Loucy (cell line): ENCODE results near the gene RPL3.

Source experiments
- H2AFZ ChIP-seq: fragments of 200-600 bp; sonication (generic); 2 replicates; pipeline ENCODE4 v1.6.0; 2016; ENCODE audit warnings: antibody characterized with exemption, mild to moderate bottlenecking, low read length, moderate library complexity
- H3F3A ChIP-seq: fragments of 200-600 bp; 2 replicates; pipeline ENCODE4 v1.6.0; 2016; ENCODE audit warnings: antibody characterized with exemption, low read depth, mild to moderate bottlenecking
- H3K27me3 ChIP-seq: fragments of 200-600 bp; sonication (generic); 2 replicates; pipeline ENCODE4 v1.6.1; 2014; ENCODE audit warnings: low read length, mild to moderate bottlenecking; ENCODE audit not compliant: insufficient read depth, poor library complexity, severe bottlenecking
- H3K36me3 ChIP-seq: fragments of 200-600 bp; sonication (generic); 2 replicates; pipeline ENCODE4 v1.6.1; 2016; ENCODE audit warnings: low read length; ENCODE audit not compliant: insufficient read depth
- H3K4me1 ChIP-seq: fragments of 200-600 bp; sonication (generic); 2 replicates; pipeline ENCODE4 v1.5.1; 2014; ENCODE audit warnings: low read length, mild to moderate bottlenecking; ENCODE audit not compliant: insufficient read depth, poor library complexity, severe bottlenecking
- H3K4me2 ChIP-seq: fragments of 200-600 bp; sonication (generic); 2 replicates; pipeline ENCODE4 v1.6.0; 2014; ENCODE audit warnings: antibody characterized with exemption, low read length, low read depth, mild to moderate bottlenecking; ENCODE audit not compliant: poor library complexity, severe bottlenecking
- H3K4me3 ChIP-seq: fragments of 200-600 bp; sonication (generic); 2 replicates; pipeline ENCODE4 v1.5.1; 2014; ENCODE audit warnings: low read length, mild to moderate bottlenecking, mixed read lengths; ENCODE audit not compliant: poor library complexity, severe bottlenecking
- H3K79me2 ChIP-seq: fragments of 200-600 bp; sonication (generic); 2 replicates; pipeline ENCODE4 v1.6.1; 2014; ENCODE audit warnings: low read length; ENCODE audit not compliant: insufficient read depth
- H3K9ac ChIP-seq: fragments of 200-600 bp; sonication (generic); 2 replicates; pipeline ENCODE4 v1.6.0; 2014; ENCODE audit warnings: mild to moderate bottlenecking, low read depth, low read length, moderate library complexity; ENCODE audit not compliant: poor library complexity, severe bottlenecking
- H3K9me2 ChIP-seq: fragments of 200-600 bp; sonication (generic); replicated peaks from 2 replicates; pipeline ENCODE4 v1.6.1; 2016; ENCODE audit warnings: low read depth, low read length, mixed read lengths
- H3K9me3 ChIP-seq: fragments of 200-600 bp; sonication (generic); 2 replicates; pipeline ENCODE4 v1.6.1; 2014; ENCODE audit warnings: mild to moderate bottlenecking, antibody characterized with exemption, low read length, low read depth; ENCODE audit not compliant: insufficient read depth
- H4K20me1 ChIP-seq: fragments of 200-600 bp; sonication (generic); 2 replicates; pipeline ENCODE4 v1.6.0; 2014; ENCODE audit warnings: antibody characterized with exemption, low read length, mild to moderate bottlenecking; ENCODE audit not compliant: insufficient read depth, poor library complexity, severe bottlenecking
- CTCF ChIP-seq: fragments of 200-600 bp; sonication (generic); conservative IDR thresholded peaks from 2 replicates; pipeline ENCODE4 v1.5.1; 2014; ENCODE audit warnings: mild to moderate bottlenecking, antibody characterized with exemption, low read length
- EZH2phosphoT487 ChIP-seq: fragments of 200-600 bp; IDR thresholded peaks from 2 replicates; pipeline ENCODE4 v1.6.1; 2018; ENCODE audit warnings: antibody characterized with exemption, mild to moderate bottlenecking, moderate library complexity, borderline replicate concordance

RPL3 gene

DNA sequence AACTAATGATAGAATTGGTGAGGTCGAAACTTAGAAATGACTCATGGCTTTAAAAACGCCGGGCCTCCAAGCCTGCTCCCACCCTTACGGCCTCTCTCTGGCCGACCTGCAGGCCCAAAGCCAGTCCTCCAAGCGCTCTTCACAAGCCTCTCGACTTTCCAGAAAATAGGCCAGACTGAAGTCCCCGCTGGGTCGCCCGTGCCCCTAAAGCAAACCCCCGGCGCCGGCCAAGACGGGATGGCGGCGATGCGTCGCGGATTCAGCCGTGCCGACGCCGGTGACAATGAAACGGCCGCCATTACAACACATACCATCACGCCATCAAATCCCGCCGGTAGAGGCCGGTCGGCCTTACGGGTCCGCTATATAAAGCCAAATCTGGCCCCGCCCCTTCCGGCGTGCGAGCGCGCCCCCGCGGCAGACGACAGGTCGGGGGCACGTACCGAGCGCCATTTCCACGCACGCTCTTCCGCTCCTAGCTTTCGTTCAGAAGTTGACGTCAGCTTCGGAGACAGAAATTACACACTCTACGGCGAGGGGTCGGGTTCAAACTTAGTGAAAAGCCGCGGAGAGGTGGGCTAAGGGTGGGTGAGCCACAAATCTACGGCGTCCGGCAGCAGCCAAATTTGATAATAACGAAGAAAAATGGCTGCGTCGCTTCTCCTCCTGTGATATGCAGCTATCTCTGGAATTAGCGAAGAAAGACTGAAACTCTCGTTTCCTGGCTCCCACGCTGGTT is at the start of gene RPL3:
Gene RPL3, minus strand, starts transcription at position 340 of the 739 bp plus-strand sequence. Its CDS starts 26 bp downstream, at position 314.
- Histone ChIP-seq H3K4me1 (peaks cover 36% of the 10 kb centered on the region), H3K9me3 (no peaks in the 10 kb centered on the region), H3K27me3 (peaks cover 11% of the 10 kb centered on the region), H3F3A (no peaks in the 10 kb centered on the region; the same call in 1 of the 2 replicates), H3K9ac (peak within 1 kb of the TSS; percentile 99), H3K36me3 (peaks cover 37% of the 10 kb centered on the region), H3K79me2 (peaks cover 50% of the 10 kb centered on the region), H4K20me1 (peaks cover 48% of the 10 kb centered on the region), H3K4me2 (peak within 1 kb of the TSS; percentile 92), H2AFZ (peak within 1 kb of the TSS; percentile 93), H3K4me3 (peak within 1 kb of the TSS; percentile 99), H3K9me2 (no peaks in the 10 kb centered on the region)
- TF ChIP-seq EZH2phosphoT487: no peak
- TF ChIP-seq CTCF: no peak

DNA sequence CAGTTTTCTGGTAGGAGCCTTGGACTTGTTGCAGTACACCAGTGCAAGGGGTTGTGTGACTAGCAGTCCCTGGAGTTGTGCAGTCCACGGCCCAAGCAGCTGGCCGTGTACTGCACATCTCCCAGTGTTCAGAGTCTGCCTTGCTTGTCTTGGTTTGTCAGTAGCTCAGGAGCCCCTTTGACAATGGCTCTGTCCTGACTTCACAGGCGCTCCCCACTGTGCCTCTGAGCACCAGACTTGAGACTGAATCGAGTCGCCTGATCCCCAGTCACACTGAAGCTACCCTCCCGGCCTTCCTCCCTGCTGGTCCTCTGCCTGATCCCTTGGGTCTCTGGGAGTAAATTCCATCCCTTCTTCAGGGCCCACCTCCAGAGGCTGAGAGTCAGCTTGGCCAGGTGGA is 49.8 kb upstream of the RPL3 start:
- Histone ChIP-seq H3K9me2 (no peaks in the 10 kb centered on the region), H3K4me3 (no peak overlapping the region), H3K79me2 (no peaks in the 10 kb centered on the region; the same call in 1 of the 2 replicates), H3K36me3 (no peaks in the 10 kb centered on the region), H3K9ac (no peak overlapping the region), H4K20me1 (no peaks in the 10 kb centered on the region), H3K4me1 (peaks cover 7% of the 10 kb centered on the region), H3K27me3 (no peaks in the 10 kb centered on the region), H2AFZ (no peak overlapping the region), H3K4me2 (no peak overlapping the region), H3K9me3 (no peaks in the 10 kb centered on the region), H3F3A (no peaks in the 10 kb centered on the region)
- TF ChIP-seq CTCF (no peak), EZH2phosphoT487 (no peak)

DNA sequence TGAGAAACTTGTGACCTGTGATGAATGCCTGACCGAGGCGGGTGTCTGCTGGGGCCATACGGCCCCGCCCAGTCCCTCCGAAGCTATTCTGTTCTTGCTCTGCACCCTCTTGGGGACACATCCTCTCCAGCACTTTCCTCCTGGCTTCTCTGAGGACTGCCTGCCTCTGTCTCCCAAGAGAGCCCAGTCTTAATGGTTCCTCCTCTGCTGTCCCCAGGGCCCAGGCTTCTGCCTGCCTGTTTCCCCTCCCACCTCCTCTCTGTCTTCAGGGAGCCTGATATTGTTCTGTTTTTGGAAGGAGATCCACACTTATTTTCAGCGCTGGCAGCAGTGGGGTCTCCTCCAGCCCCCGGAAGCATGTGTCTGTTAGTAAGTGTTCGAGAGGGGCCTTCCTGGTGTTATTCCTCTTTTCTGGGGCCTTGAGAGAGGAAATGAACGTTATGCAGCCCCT is 49.1 kb upstream of the RPL3 start:
- H3F3A ChIP-seq: no peaks in the 10 kb centered on the region
- no peak overlapping the region for H3K9ac ChIP-seq
- no peaks in the 10 kb centered on the region for H3K9me3 ChIP-seq
- TF ChIP-seq EZH2phosphoT487: no peak
- no peak for TF ChIP-seq CTCF
- H3K4me2 ChIP-seq: no peak overlapping the region
- no peaks in the 10 kb centered on the region for H3K9me2 ChIP-seq
- H4K20me1 ChIP-seq: no peaks in the 10 kb centered on the region
- no peaks in the 10 kb centered on the region; the same call in 1 of the 2 replicates for H3K79me2 ChIP-seq
- H3K4me1 ChIP-seq: peaks cover 7% of the 10 kb centered on the region
- H2AFZ ChIP-seq: no peak overlapping the region
- H3K36me3 ChIP-seq: no peaks in the 10 kb centered on the region
- H3K4me3 ChIP-seq: no peak overlapping the region
- H3K27me3 ChIP-seq: no peaks in the 10 kb centered on the region
